K562 (cell line): Measurements from ENCODE around the gene TTC28.

Experiments
- CTCF ChIP-seq, 3 experiments: IDR thresholded peaks in 2 of 3; conservative IDR thresholded peaks in 1 of 3; 2 replicates each; pipeline ENCODE4 v1.5.1; 2011 to 2012; ENCODE audit warnings: low read length in 3 of 3, mild to moderate bottlenecking in 3 of 3, control low read depth in 2 of 3, improper control_type of control experiment in 1 of 3, inconsistent platforms in 1 of 3, low read depth in 1 of 3, mixed read lengths in 1 of 3, moderate library complexity in 1 of 3; ENCODE audit not compliant: insufficient read depth in 2 of 3
- HEY1 ChIP-seq: fragments of 250-450 bp; sonication (Bioruptor Pico); IDR thresholded peaks from 2 replicates; pipeline ENCODE4 v1.5.0; 2020; ENCODE audit warnings: mild to moderate bottlenecking, moderate library complexity, borderline replicate concordance
- JUN ChIP-seq, 2 experiments: sonication (generic) in 1 of 2; formaldehyde crosslinking in 1 of 2; IDR thresholded peaks; 2 replicates each; pipeline versions ENCODE4 v1.6.1 to v1.8.0; 2012 to 2022; ENCODE audit warnings: borderline replicate concordance in 2 of 2, mild to moderate bottlenecking in 2 of 2, improper control_type of control experiment in 1 of 2, low read depth in 1 of 2, low read length in 1 of 2, missing genetic modification reagents in 1 of 2
- LCOR ChIP-seq: sonication (generic); formaldehyde crosslinking; IDR thresholded peaks from 2 replicates; pipeline ENCODE4 v1.8.0; 2022; ENCODE audit warnings: mild to moderate bottlenecking, missing genetic modification reagents
- MAFK ChIP-seq: IDR thresholded peaks from 2 replicates; pipeline ENCODE4 v1.6.1; 2011; ENCODE audit warnings: low read length, improper control_type of control experiment
- NFRKB ChIP-seq: fragments of 450-650 bp; IDR thresholded peaks from 2 replicates; pipeline ENCODE4 v1.6.1; 2016; ENCODE audit warnings: low read depth
- PRMT5 ChIP-seq: sonication (generic); formaldehyde crosslinking; IDR thresholded peaks from 2 replicates; pipeline ENCODE4 v1.5.0; 2020; ENCODE audit warnings: missing genetic modification reagents
- RBFOX2 ChIP-seq: fragments of 200-400 bp; formaldehyde crosslinking; IDR thresholded peaks from 2 replicates; pipeline ENCODE4 v1.6.1; 2017; ENCODE audit warnings: low read depth, mild to moderate bottlenecking, low read length, moderate library complexity
- SMARCB1 ChIP-seq: IDR thresholded peaks from 2 replicates; pipeline ENCODE4 v1.6.1; 2011; ENCODE audit warnings: improper control_type of control experiment, low read depth; ENCODE audit not compliant: insufficient read length
- ZNF232 ChIP-seq: sonication (generic); formaldehyde crosslinking; IDR thresholded peaks from 2 replicates; pipeline ENCODE4 v1.8.0; 2022; ENCODE audit warnings: mild to moderate bottlenecking, missing genetic modification reagents
- ZNF449 ChIP-seq: fragments of 250-450 bp; sonication (Bioruptor Pico); IDR thresholded peaks from 2 replicates; pipeline ENCODE4 v1.8.0; 2022; ENCODE audit warnings: moderate library complexity, mild to moderate bottlenecking, inconsistent platforms

GRCh38 chr22:28259774-28260312, 419.8 kb downstream of the TTC28 start:
- TF ChIP-seq CTCF (IDR thresholded peaks at IDR 0.05 in 2 of 3, conservative IDR thresholded peaks at IDR 0.05 in 1 of 3; ENCODE audit: insufficient read depth in 2 of 3, low read depth in 1 of 3, low read length in 3 of 3) = no peak
- no peak for TF ChIP-seq SMARCB1
- no peak for TF ChIP-seq ZNF449
- no peak for TF ChIP-seq ZNF232
- TF ChIP-seq PRMT5 (CRISPR knock-in tag) = no peak
- TF ChIP-seq RBFOX2 = no peak
- no peak for TF ChIP-seq HEY1 (CRISPR knock-in tag)
- TF ChIP-seq MAFK = no peak
- no peak for TF ChIP-seq LCOR (CRISPR knock-in tag)
- TF ChIP-seq NFRKB = no peak
- no peak for TF ChIP-seq JUN (IDR thresholded peaks at IDR 0.05; ENCODE audit: borderline replicate concordance, low read depth, low read length)
- no peak for TF ChIP-seq JUN (CRISPR knock-in tag; IDR thresholded peaks at IDR 0.05; ENCODE audit: borderline replicate concordance)
